Caco-2 (cell line): ENCODE measurements around the gene TSPAN4. TPM values are rescaled to one million over a fixed set of nuclear protein-coding genes. Genes with fewer than 3 reads are reported as not detected.

Experiments
- BruUV-seq: library from RNA; stranded (reverse); fragments of 400-500 nt; replicated peaks from 2 replicates; lab custom pipeline; 2021; lab: Mats Ljungman, UMichigan
- CTCF ChIA-PET: fragments of 300-600 bp; sonication (Branson Sonifier 250); formaldehyde crosslinking; loops from one replicate; lab custom pipeline; 2022; ENCODE audit warnings: antibody characterized with exemption; lab: Charles Lee
- POLR2A ChIA-PET: fragments of 300-600 bp; sonication (Branson Sonifier 250); formaldehyde crosslinking; loops from one replicate; lab custom pipeline; 2022; ENCODE audit warnings: antibody characterized with exemption; lab: Charles Lee
- DNase-seq, 2 experiments: peaks; one replicate each; pipeline versions ENCODE4 v3.0.0 to v3.0.0-alpha.2; 2020 to 2022
- H3K27me3 ChIP-seq: replicated peaks from 2 replicates; pipeline ENCODE4 v1.6.0; 2011; ENCODE audit warnings: low read length; ENCODE audit not compliant: control insufficient read depth, insufficient read depth
- H3K36me3 ChIP-seq: 2 replicates; pipeline ENCODE4 v1.5.1; 2011; ENCODE audit warnings: low read length; ENCODE audit not compliant: control insufficient read depth, insufficient read depth
- H3K4me1 ChIP-seq: fragments of 250-450 bp; sonication (Bioruptor Pico); 2 replicates; pipeline ENCODE4 v1.5.1; 2020; ENCODE audit warnings: mild to moderate bottlenecking
- H3K4me3 ChIP-seq: 2 replicates; pipeline ENCODE4 v1.5.1; 2011; ENCODE audit warnings: low read depth, mild to moderate bottlenecking, control low read depth, low read length
- H3K9me3 ChIP-seq: fragments of 250-450 bp; sonication (Bioruptor Pico); 2 replicates; pipeline ENCODE4 v1.5.1; 2020; ENCODE audit warnings: mild to moderate bottlenecking, moderate library complexity
- H3K27ac Mint-ChIP-seq: one replicate; pipeline ENCODE4 v1.8.0; 2022; ENCODE audit warnings: mixed read lengths; ENCODE audit not compliant: unreplicated experiment
- H3K27me3 Mint-ChIP-seq: one replicate; pipeline ENCODE4 v1.8.0; 2022; ENCODE audit warnings: mixed read lengths; ENCODE audit not compliant: insufficient read depth, unreplicated experiment
- H3K36me3 Mint-ChIP-seq: one replicate; pipeline ENCODE4 v1.8.0; 2022; ENCODE audit warnings: mild to moderate bottlenecking, mixed read lengths; ENCODE audit not compliant: insufficient read depth, unreplicated experiment
- H3K4me1 Mint-ChIP-seq: one replicate; pipeline ENCODE4 v1.8.0; 2022; ENCODE audit warnings: low read depth, mixed read lengths; ENCODE audit not compliant: unreplicated experiment
- H3K4me3 Mint-ChIP-seq: one replicate; pipeline ENCODE4 v1.8.0; 2022; ENCODE audit warnings: mild to moderate bottlenecking, moderate library complexity, mixed read lengths; ENCODE audit not compliant: unreplicated experiment
- H3K9me3 Mint-ChIP-seq: one replicate; pipeline ENCODE4 v1.8.0; 2022; ENCODE audit warnings: mixed read lengths; ENCODE audit not compliant: unreplicated experiment
- CTCF ChIP-seq, 2 experiments: fragments of 200-600 bp in 1 of 2; IDR thresholded peaks; 1 replicate in 1 of 2; 2 replicates in 1 of 2; pipeline versions ENCODE4 v1.5.1 to v1.8.0; 2011 to 2022; ENCODE audit warnings: antibody characterized with exemption in 1 of 2, control low read depth in 1 of 2, inconsistent platforms in 1 of 2, low read depth in 1 of 2, low read length in 1 of 2, mild to moderate bottlenecking in 1 of 2, moderate library complexity in 1 of 2; ENCODE audit not compliant: insufficient read depth in 1 of 2, severe bottlenecking in 1 of 2, unreplicated experiment in 1 of 2
- intact Hi-C: fragments of 100-400 bp; cut with micrococcal nuclease; formaldehyde crosslinking; loops from one replicate; pipeline ENCODE4 v1.10.0; 2022; ENCODE audit not compliant: unreplicated experiment
- total RNA-seq: library from RNA; stranded (reverse); gene quantifications from 2 replicates; pipeline ENCODE4 v1.2.3, GENCODE V29; 2022

Gene TSPAN4
- total RNA-seq, 1 experiment from 2014 or later: 95.9 TPM

- no peaks in the 10 kb centered on the region for H3K9me3 Mint-ChIP-seq
- no peak for TF ChIP-seq CTCF (IDR thresholded peaks at IDR 0.05; ENCODE audit: insufficient read depth in 1 of 2, low read depth in 1 of 2, low read length in 1 of 2, severe bottlenecking in 1 of 2, unreplicated experiment in 1 of 2)
- Histone ChIP-seq H3K27me3 (no peaks in the 10 kb centered on the region), H3K9me3 (no peaks in the 10 kb centered on the region), H3K4me1 (peaks cover 26% of the 10 kb centered on the region), H3K4me3 (peak overlapping the region; percentile 68), H3K36me3 (peaks cover 8% of the 10 kb centered on the region)
- CTCF ChIA-PET: interaction anchor here (1.5 kb wide), 1 partner anchor 23 kb away, joined by 3 read pairs; no protein-coding TSS in a partner anchor
- peak overlapping the region; percentile 90 for H3K4me3 Mint-ChIP-seq
- peak in 1 of 2 experiments; percentile 54 for DNase-seq
- peak overlapping the region; percentile 85 for H3K27ac Mint-ChIP-seq
- TSS peak; percentile 72 for BruUV-seq
- POLR2A ChIA-PET: no interaction called here
- peaks cover 64% of the 10 kb centered on the region for H3K36me3 Mint-ChIP-seq
- H3K4me1 Mint-ChIP-seq: peaks cover 18% of the 10 kb centered on the region
- intact Hi-C loops: no loop called here
- no peaks in the 10 kb centered on the region for H3K27me3 Mint-ChIP-seq
These were observed 677 bp upstream of the TSPAN4 start for GRCh38 chr11:841981-842369.

- BruUV-seq: no TSS peak
- intact Hi-C loops: loop anchor here (1.0 kb wide), 1 partner anchor 10 kb away; no protein-coding TSS in a partner anchor
- H3K27ac Mint-ChIP-seq: peak overlapping the region; percentile 88
- H3K27me3 Mint-ChIP-seq: no peaks in the 10 kb centered on the region
- no peaks in the 10 kb centered on the region for H3K9me3 Mint-ChIP-seq
- no peaks in the 10 kb centered on the region for H3K27me3 ChIP-seq
- ChIA-PET CTCF (interaction anchor here (0.6 to 1.5 kb wide), 3 partner anchors 9 to 24 kb away, joined by 3 to 4 read pairs (median 3); no protein-coding TSS in a partner anchor), POLR2A (interaction anchor here (0.6 to 1.2 kb wide), 4 partner anchors 9 to 1145 kb away, joined by 3 to 12 read pairs (median 4); partner anchors contain the start of gene RPLP2)
- H3K36me3 Mint-ChIP-seq: peaks cover 52% of the 10 kb centered on the region
- H3K36me3 ChIP-seq: peaks cover 3% of the 10 kb centered on the region
- peak overlapping the region; percentile 90 for H3K4me3 Mint-ChIP-seq
- H3K9me3 ChIP-seq: no peaks in the 10 kb centered on the region
- H3K4me3 ChIP-seq: peak overlapping the region; percentile 68
- no peak for DNase-seq
- H3K4me1 ChIP-seq: peaks cover 30% of the 10 kb centered on the region
- H3K4me1 Mint-ChIP-seq: peaks cover 18% of the 10 kb centered on the region
- no peak for TF ChIP-seq CTCF (IDR thresholded peaks at IDR 0.05; ENCODE audit: insufficient read depth in 1 of 2, low read depth in 1 of 2, low read length in 1 of 2, severe bottlenecking in 1 of 2, unreplicated experiment in 1 of 2)
These were observed 558 bp downstream of the TSPAN4 start for GRCh38 chr11:843086-843734.

GRCh38 chr11:843818-844692 lies 1.4 kb downstream of the TSPAN4 start:
- Mint-ChIP-seq H3K27ac (peak overlapping the region; percentile 88), H3K36me3 (peaks cover 52% of the 10 kb centered on the region), H3K9me3 (no peaks in the 10 kb centered on the region), H3K27me3 (no peaks in the 10 kb centered on the region), H3K4me1 (peaks cover 12% of the 10 kb centered on the region), H3K4me3 (peak overlapping the region; percentile 90)
- ChIA-PET CTCF (interaction anchor here (0.5 to 1.3 kb wide), 5 partner anchors 10 to 846 kb away, joined by 3 to 5 read pairs (median 4); no protein-coding TSS in a partner anchor), POLR2A (interaction anchor here (0.6 to 1.2 kb wide), 2 partner anchors 10 to 35 kb away, joined by 4 read pairs; partner anchors contain the start of gene RPLP2)
- Histone ChIP-seq H3K4me3 (peak overlapping the region; percentile 68), H3K9me3 (no peaks in the 10 kb centered on the region), H3K4me1 (peaks cover 34% of the 10 kb centered on the region), H3K36me3 (peaks cover 3% of the 10 kb centered on the region), H3K27me3 (no peaks in the 10 kb centered on the region)
- BruUV-seq: no TSS peak
- peak; percentile 79 to 86 for DNase-seq
- peak in 1 of 2 experiments; percentile 5 for TF ChIP-seq CTCF (IDR thresholded peaks at IDR 0.05; ENCODE audit: insufficient read depth in 1 of 2, low read depth in 1 of 2, low read length in 1 of 2, severe bottlenecking in 1 of 2, unreplicated experiment in 1 of 2)
- intact Hi-C loops: loop anchor here (1.0 kb wide), 1 partner anchor 11 kb away; no protein-coding TSS in a partner anchor
